ENCODE data around the gene PTPRM. TPM values are rescaled to one million over a fixed set of nuclear protein-coding genes. Genes with fewer than 3 reads are reported as not detected.

Gene PTPRM
- total and polyA plus RNA-seq, 2 donors (not counting 3 experiments of a cell fraction or from before 2014, with no cell fraction given), result 37.4 to 43.7 TPM

- Histone ChIP-seq H2AFZ (ENCODE audit: low read depth, low read length) (no peak overlapping the region), H3K27me3 (ENCODE audit: control insufficient read depth in 2 of 2, insufficient read depth in 2 of 2, low read length in 2 of 2) (no peaks in the 10 kb centered on the region), H3K36me3 (ENCODE audit: control insufficient read depth in 2 of 2, extremely low read depth in 1 of 2, insufficient read depth in 2 of 2, low read length in 2 of 2) (no peaks in the 10 kb centered on the region), H3K9ac (replicated peaks; ENCODE audit: extremely low read depth, insufficient read depth, low read length) (no peak overlapping the region), H3K9me1 (replicated peaks; ENCODE audit: control insufficient read depth, extremely low read depth, insufficient read depth, low read length) (no peaks in the 10 kb centered on the region), H3K9me3 (replicated peaks; ENCODE audit: control insufficient read depth, insufficient read depth, low read length) (peaks cover 2% of the 10 kb centered on the region), H3K4me1 (ENCODE audit: control insufficient read depth, extremely low read depth, insufficient read depth, low read length) (no peaks in the 10 kb centered on the region), H3K4me3 (replicated peaks in 1 of 3; ENCODE audit: insufficient read depth in 1 of 3, low read depth in 1 of 3, low read length in 3 of 3) (no peak overlapping the region), H3K79me2 (ENCODE audit: control insufficient read depth, insufficient read depth, low read length) (no peaks in the 10 kb centered on the region), H4K20me1 (replicated peaks; ENCODE audit: control insufficient read depth, extremely low read depth, insufficient read depth, low read length) (no peaks in the 10 kb centered on the region), H3K27ac (ENCODE audit: insufficient read depth, low read depth, low read length) (no peak overlapping the region), H3K4me2 (ENCODE audit: insufficient read depth, low read length) (no peak overlapping the region)
- DNase-seq (ENCODE audit: low read depth, low spot score) (no peak), FAIRE-seq (no peak)
- TF ChIP-seq MYC (IDR thresholded peaks at IDR 0.05; ENCODE audit: low read depth, low read length) (no peak), MAX (IDR thresholded peaks at IDR 0.05; ENCODE audit: insufficient read depth, insufficient read length) (no peak), EZH2 (IDR thresholded peaks at IDR 0.05; ENCODE audit: borderline replicate concordance, low read depth, low read length, severe bottlenecking) (no peak), POLR2AphosphoS5 (IDR thresholded peaks at IDR 0.05; ENCODE audit: insufficient read depth, low read depth, low read length) (no peak), POLR2A (IDR thresholded peaks at IDR 0.05; ENCODE audit: low read depth, low read length) (no peak), GATA2 (IDR thresholded peaks at IDR 0.05; ENCODE audit: insufficient read depth, insufficient read length, low read depth, low read length) (no peak), JUN (IDR thresholded peaks at IDR 0.05; ENCODE audit: borderline replicate concordance, insufficient read depth, insufficient read length, low read depth) (no peak), CTCF (IDR thresholded peaks at IDR 0.05; ENCODE audit: extremely low read depth in 1 of 2, insufficient read depth in 1 of 2, low read depth in 1 of 2, low read length in 2 of 2) (no peak), FOS (IDR thresholded peaks at IDR 0.05; ENCODE audit: borderline replicate concordance, insufficient read depth, low read length) (no peak)
- intact Hi-C loops (cut with micrococcal nuclease) (no loop called here), dilution Hi-C loops (cut with MboI; ENCODE audit: extremely low pct_ligation_motif_present, low sequenced_read_pairs) (no loop called here)
- BruUV-seq (replicated peaks), result no TSS peak
- CTCF ChIA-PET, result no interaction called here
- POLR2A ChIA-PET, result no interaction called here
Measured at GRCh38 chr18:7812431-7813063, 245.4 kb downstream of the PTPRM start.

Measured in endothelial cell of umbilical vein (primary cell).